HEK293 (cell line): ENCODE measurements around the gene SNAPC4.

Experiments
- TF ChIP-seq, protein P1 (sequence below): fragments of 450-650 bp; formaldehyde crosslinking; IDR thresholded peaks from 2 replicates; pipeline ENCODE4 v1.5.1; 2016; ENCODE audit warnings: missing biosample characterization, missing genetic modification characterization, low read depth
- TF ChIP-seq, protein P2 (sequence below): fragments of 450-650 bp; formaldehyde crosslinking; IDR thresholded peaks from 2 replicates; pipeline ENCODE4 v1.5.1; 2016; ENCODE audit warnings: missing biosample characterization, missing genetic modification characterization

DNA sequence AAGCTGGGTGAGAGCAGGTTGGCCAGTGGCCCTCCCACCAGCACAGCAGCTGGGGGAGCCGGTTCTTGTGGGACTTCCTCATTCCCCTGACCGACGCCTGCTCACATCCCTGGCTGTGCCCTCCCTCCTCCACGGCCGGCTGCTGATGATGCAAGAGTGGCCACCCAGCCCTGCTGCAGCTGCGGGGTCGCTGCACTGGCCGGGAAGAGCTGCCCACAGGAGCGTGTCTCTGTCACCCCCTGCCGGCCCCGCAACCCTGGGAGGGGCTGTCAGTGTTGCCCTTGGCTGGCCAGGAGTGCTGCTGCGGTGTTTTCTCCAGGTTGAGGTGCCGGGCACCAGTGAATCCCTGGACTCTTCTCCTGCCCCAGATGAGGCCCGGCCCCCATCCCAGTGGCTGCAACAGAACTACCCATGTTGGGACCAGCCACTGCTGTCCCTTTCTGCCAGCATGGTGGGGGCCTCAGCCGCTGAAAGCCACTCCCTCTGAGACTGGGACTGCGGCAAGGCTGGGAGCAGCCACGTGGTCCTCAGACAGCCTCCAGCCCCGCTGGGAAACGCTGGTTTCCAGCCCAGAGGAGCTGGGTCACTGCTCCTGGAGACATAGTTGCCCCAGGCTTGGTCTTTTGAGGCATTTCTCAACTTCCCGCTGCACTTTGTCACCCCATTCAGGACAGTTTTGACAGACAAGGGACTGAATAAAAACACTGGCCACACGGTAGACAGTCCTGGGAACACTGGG, 27.2 kb downstream of the SNAPC4 start:
- TF ChIP-seq, protein P1, sequence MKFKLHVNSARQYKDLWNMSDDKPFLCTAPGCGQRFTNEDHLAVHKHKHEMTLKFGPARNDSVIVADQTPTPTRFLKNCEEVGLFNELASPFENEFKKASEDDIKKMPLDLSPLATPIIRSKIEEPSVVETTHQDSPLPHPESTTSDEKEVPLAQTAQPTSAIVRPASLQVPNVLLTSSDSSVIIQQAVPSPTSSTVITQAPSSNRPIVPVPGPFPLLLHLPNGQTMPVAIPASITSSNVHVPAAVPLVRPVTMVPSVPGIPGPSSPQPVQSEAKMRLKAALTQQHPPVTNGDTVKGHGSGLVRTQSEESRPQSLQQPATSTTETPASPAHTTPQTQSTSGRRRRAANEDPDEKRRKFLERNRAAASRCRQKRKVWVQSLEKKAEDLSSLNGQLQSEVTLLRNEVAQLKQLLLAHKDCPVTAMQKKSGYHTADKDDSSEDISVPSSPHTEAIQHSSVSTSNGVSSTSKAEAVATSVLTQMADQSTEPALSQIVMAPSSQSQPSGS = no peak
- TF ChIP-seq, protein P2, sequence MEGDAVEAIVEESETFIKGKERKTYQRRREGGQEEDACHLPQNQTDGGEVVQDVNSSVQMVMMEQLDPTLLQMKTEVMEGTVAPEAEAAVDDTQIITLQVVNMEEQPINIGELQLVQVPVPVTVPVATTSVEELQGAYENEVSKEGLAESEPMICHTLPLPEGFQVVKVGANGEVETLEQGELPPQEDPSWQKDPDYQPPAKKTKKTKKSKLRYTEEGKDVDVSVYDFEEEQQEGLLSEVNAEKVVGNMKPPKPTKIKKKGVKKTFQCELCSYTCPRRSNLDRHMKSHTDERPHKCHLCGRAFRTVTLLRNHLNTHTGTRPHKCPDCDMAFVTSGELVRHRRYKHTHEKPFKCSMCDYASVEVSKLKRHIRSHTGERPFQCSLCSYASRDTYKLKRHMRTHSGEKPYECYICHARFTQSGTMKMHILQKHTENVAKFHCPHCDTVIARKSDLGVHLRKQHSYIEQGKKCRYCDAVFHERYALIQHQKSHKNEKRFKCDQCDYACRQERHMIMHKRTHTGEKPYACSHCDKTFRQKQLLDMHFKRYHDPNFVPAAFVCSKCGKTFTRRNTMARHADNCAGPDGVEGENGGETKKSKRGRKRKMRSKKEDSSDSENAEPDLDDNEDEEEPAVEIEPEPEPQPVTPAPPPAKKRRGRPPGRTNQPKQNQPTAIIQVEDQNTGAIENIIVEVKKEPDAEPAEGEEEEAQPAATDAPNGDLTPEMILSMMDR (tag by site-specific recombination) = no peak
